GM21367 (cell line): ENCODE data around the gene RAPGEF5.
"Not testable (repeated sequence)": the region's sequence is repeated elsewhere in the genome, so short reads cannot be mapped to it uniquely, and the experiment has no call there.

Experiments used
- ATAC-seq: cut with Tn5 transposase; IDR thresholded peaks from one replicate; pipeline ENCODE4 v1.9.1; 2021; ENCODE audit not compliant: unreplicated experiment

RAPGEF5 gene

GRCh38 chr7:22093936-22094335, 263.0 kb downstream of the RAPGEF5 start:
- ATAC-seq = no peak

DNA sequence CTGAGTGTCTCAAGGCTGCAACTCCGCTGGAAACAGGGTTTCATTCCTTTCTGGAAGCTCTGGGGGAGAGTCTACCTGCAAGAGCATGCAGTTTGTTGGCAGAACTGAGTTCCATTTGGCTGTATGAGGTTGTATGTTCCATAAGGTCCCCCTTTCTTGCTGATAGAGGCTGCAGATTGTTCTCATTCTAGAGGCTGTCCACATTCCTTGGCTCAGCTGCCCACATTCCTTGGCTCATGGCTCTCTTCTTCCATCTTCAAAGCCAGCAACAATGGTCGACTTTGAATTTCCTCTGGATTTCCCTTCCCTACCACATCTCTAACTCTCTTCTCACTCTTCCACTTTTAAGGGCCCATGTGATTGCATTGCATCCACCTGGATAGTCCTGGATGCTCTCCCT, 264.0 kb downstream of the RAPGEF5 start:
- ATAC-seq = no peak

- not testable (repeated sequence) for ATAC-seq
Observed at GRCh38 chr7:22090958-22091525, 265.9 kb downstream of the RAPGEF5 start.

- ATAC-seq = no peak
Observed at GRCh38 chr7:22090512-22090911, 266.4 kb downstream of the RAPGEF5 start.

DNA sequence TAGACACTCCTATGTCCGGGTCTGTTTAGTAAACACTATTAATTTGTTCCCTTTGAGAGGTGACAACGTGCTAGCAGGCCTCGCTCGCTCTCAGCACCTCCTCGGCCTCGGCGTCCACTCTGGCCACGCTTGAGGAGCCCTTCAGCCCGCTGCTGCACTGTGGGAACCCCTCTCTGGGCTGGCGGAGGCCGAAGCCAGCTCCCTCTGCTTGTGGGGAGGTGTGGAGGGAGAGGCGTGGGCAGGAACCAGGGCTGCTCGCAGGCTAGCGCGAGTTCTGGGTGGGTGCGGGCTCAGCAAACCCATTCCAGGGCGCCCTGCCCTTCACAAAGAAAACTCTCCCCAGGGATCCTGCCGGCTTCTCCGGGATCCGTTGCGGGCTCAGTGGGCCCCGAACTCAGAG, 266.8 kb downstream of the RAPGEF5 start:
- ATAC-seq = no peak

DNA sequence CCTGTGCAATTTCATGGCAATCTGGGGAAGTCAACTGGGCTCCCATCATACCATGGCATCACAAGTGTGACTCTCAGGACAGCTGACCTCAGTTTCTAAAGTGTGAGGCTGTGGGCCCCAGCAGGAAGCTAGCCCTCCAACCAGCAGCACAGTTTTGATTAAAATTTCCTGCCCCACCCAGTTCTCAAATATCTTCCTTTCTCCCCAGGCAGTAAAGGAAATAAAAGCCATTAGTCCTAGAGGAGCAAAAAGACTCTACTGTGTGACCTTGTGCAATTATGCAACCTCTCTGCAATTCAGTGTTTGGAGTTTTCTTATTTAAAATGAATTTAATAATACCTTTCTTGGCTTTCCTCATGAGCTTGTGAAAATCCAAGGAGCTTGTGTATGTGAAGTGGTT, 268.1 kb downstream of the RAPGEF5 start:
- no peak for ATAC-seq

GRCh38 chr7:22087861-22088260, 269.1 kb downstream of the RAPGEF5 start:
- no peak for ATAC-seq

GRCh38 chr7:22083704-22084240, 273.2 kb downstream of the RAPGEF5 start:
- ATAC-seq = no peak

DNA sequence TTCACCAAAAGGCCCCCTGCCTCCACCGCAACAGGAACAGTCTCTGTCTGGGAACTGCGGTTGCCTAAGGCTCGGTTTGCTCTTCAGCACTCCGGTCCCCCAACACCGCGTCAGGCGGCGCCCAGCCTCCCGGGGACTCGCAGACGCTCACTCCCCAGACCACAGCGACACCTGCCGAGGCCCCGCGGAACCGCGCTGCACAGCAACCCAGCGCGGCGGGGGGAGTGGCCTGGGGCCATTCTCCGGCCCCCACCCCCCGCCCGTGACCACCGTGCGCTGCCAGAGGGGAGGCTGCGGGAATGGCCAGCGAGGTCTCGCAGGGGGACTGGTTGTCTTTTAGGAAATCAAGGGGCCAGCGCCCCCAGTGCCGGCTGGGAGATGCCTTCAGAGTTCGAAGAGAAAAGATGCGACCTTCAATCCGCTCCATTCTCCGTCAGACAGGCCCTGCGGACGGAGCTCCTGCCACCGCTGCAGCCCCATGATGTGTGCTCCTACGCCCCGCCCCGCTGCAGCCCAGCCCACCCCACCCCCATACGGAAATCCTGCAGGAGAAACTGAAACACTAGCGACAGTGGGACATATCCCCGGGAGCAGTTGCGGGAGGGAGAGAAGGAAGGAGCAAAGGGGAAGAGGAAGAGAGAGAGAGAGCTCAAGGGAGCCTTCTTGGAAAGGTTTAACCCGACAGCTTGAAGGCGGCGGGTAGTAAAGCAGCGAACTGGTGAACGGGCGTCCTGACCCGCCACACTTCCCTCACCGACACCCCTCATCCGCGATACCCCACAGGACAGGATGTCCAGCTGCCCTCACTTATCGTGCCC, 273.9 kb downstream of the RAPGEF5 start:
- ATAC-seq = peak; percentile 97

DNA sequence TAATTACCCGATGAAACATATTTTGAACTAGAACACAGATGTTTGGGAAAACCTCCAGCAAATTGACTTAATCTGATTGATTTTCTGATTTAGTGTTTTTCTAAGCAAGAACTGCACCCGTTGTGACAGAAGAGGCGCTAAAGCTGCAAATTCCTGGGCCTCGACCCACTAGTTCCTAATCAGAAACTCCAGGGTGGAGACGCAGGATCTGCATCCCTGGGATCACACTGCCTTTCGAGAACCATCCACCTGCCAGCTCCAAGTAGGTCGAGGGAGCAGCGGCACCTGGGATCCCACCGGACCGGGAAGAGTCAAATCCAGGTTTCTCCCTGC, 274.4 kb downstream of the RAPGEF5 start:
- ATAC-seq = no peak

DNA sequence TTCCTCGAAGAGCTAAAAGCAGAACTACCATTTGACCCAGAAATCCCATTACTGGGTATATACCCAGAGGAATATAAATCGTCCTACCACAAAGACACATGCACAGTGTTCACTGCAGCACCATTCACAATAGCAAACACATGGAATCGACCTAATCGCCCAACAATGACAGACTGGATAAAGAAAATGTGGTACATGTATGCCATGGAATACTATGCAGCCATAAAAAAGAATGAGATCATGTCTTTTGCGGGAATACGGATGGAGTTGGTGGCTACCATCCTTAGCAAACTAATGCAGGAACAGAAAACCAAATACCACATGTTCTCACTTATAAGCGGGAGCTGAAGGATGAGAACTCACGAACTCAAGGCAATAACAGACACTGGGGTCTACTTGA, 276.7 kb downstream of the RAPGEF5 start:
- not testable (repeated sequence) for ATAC-seq

DNA sequence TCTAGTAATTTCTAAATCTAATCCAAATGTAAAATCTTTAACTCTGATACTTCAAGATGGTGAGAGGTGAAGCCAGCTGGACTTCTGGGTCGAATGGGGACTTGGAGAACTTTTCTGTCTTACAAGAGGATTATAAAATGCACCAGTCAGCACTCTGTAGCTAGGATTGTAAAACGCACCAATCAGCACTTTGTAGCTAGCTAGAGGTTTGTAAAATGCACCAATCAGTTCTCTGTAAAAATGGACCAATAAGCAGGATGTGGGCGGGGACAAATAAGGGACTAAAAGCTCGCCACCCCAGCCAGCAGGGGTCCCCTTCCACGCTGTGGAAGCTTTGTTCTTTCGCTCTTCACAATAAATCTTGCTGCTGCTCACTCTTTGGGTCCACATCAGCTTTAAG, 278.1 kb downstream of the RAPGEF5 start:
- not testable (repeated sequence) for ATAC-seq

DNA sequence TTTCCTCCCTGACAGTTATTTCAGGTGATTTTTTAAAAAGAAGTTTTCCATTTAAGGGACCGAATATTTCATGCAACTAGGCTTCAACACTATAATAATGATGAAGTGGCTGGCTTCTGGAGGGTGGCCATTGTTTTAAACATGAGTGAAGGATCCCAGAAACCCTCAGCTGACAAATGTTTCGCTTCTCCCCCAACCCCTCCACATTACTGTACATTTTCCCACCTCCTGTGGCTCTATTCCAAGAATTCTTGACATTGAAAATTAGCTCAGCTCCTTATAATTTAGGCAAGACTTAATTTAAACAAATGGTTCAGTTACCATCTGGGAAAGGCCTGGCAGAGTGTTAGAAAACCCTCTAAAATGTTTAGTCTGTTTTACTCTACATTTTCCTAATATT, 281.4 kb downstream of the RAPGEF5 start:
- ATAC-seq = no peak

- ATAC-seq = no peak
Observed at GRCh38 chr7:22074897-22075296, 282.1 kb downstream of the RAPGEF5 start.
